Measurements from ENCODE around the gene PPP1R15B.

Gene PPP1R15B

GRCh38 chr1:204411451-204412204 lies at the start of gene PPP1R15B:
Gene PPP1R15B (minus strand): TSS chr1:204411817. CDS start chr1:204411411, 406 bp downstream.
- peak; percentile 98 for DNase-seq

GRCh38 chr1:204460346-204460745 lies 48.7 kb upstream of the PPP1R15B start:
- DNase-seq = no peak

- no peak for DNase-seq
These were observed 48.1 kb upstream of the PPP1R15B start for GRCh38 chr1:204459706-204460105.

- no peak for DNase-seq
These were observed 46.0 kb upstream of the PPP1R15B start for GRCh38 chr1:204457666-204458065.

GRCh38 chr1:204456826-204457442 lies 45.3 kb upstream of the PPP1R15B start:
- DNase-seq = no peak

GRCh38 chr1:204455831-204456145 lies 44.2 kb upstream of the PPP1R15B start:
- DNase-seq = no peak

GRCh38 chr1:204455063-204455830 lies 43.6 kb upstream of the PPP1R15B start:
- DNase-seq = no peak

- DNase-seq = no peak
These were observed 42.9 kb upstream of the PPP1R15B start for GRCh38 chr1:204454476-204454875.

- peak; percentile 77 for DNase-seq
These were observed 41.6 kb upstream of the PPP1R15B start for GRCh38 chr1:204453141-204453772.

GRCh38 chr1:204451352-204452124 lies 39.9 kb upstream of the PPP1R15B start:
- DNase-seq = no peak

GRCh38 chr1:204450461-204451257 lies 39.0 kb upstream of the PPP1R15B start:
- no peak for DNase-seq

GRCh38 chr1:204449678-204450280 lies 38.2 kb upstream of the PPP1R15B start:
- no peak for DNase-seq

GRCh38 chr1:204448991-204449677 lies 37.5 kb upstream of the PPP1R15B start:
- DNase-seq = no peak

- no peak for DNase-seq
These were observed 36.8 kb upstream of the PPP1R15B start for GRCh38 chr1:204448344-204448964.

- no peak for DNase-seq
These were observed 36.1 kb upstream of the PPP1R15B start for GRCh38 chr1:204447736-204448135.

- DNase-seq = no peak
These were observed 35.6 kb upstream of the PPP1R15B start for GRCh38 chr1:204447190-204447589.

- peak; percentile 84 for DNase-seq
These were observed 34.9 kb upstream of the PPP1R15B start for GRCh38 chr1:204446413-204447111.

- DNase-seq = peak; percentile 56
These were observed 34.3 kb upstream of the PPP1R15B start for GRCh38 chr1:204445860-204446412.

Data from CD4-positive, alpha-beta T cell treated with Interleukin-6 for 4 hours (primary cell).